Brain pericyte (primary cell): ENCODE results near the gene GPATCH4.

Experiments
- DNase-seq: peaks from one replicate; pipeline ENCODE4 v3.0.0-alpha.2; 2012; ENCODE audit warnings: low read depth, low spot score

The GPATCH4 gene

DNA sequence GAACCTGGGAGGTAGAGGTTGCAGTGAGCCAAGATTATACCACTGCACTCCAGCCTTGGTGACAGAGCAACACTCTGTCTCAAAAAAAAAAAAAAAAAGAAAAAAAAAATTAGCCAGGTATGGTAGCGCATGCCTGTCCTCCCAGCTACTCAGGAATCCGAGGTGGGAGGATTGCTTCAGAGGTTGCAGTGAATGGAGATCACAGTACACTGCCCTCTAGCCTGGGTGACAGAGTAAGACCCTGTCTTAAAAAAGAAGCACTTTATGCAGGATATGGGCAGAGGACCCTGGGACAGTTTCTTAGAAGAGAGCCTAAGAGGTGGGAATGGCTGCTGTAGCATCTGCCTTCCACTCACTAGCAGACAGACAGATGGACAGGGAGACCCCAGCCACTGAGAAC lies 51.9 kb downstream of the GPATCH4 start:
- no peak for DNase-seq

GRCh38 chr1:156547982-156548381 lies 53.3 kb downstream of the GPATCH4 start:
- DNase-seq = no peak

- no peak for DNase-seq
These were observed 53.8 kb downstream of the GPATCH4 start for GRCh38 chr1:156547434-156547833.

DNA sequence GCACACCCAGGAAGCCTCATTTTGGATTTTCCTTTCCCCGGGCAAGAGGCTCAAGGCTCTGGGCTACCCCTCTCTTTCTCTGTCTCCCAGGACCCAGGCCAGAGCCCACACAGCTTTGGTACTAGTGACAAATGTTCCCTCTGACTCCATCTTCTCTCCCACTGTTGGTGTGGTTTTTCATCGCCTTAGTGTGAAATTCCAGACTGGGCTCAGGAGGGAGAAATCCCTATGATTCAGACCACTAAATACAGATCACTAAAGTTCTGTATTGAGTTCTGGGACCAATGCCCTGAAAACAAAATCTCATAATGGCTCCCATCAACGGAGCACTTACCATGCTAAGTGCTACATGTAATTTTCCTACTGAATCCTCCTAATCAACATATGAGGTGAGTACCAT lies 55.0 kb downstream of the GPATCH4 start:
- no peak for DNase-seq

DNA sequence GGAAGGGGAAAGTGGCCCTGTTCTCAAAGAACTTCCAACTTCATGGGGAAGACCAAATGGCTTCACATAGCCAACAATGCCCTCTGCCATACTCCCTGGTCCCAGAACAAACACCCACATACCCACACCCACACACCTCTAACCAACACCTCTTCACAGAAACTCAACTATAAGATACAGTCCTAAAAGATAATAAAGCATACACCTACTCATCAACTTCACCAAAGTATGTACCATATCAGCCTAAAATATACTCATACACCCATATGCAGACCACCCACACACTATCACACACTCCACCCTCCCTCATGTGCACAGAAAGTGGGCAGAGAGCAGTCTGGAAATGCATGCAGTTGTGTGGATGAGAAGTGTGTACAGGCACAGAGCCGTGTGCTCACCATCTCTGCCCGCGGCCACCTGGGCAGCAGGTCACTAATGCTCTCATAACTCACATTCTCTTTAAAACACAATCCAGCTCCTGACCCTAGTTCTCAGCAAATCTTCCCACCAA lies 56.6 kb downstream of the GPATCH4 start:
- no peak for DNase-seq
